Neural crest cell (in vitro differentiated cells): Measurements from ENCODE around the gene EIPR1. TPM values are rescaled to one million over a fixed set of nuclear protein-coding genes. Genes with fewer than 3 reads are reported as not detected.

Source experiments
- DNase-seq: peaks from one replicate; pipeline ENCODE4 v3.0.0; 2021; ENCODE audit warnings: low read depth, mixed read lengths, low spot score
- H3K27ac Mint-ChIP-seq: one replicate; pipeline ENCODE4 v1.8.0; 2021; ENCODE audit warnings: mild to moderate bottlenecking, mixed read lengths; ENCODE audit not compliant: unreplicated experiment
- H3K27me3 Mint-ChIP-seq: 2 replicates; pipeline ENCODE4 v1.8.0; 2021; ENCODE audit warnings: low read depth, mild to moderate bottlenecking, mixed read lengths
- H3K36me3 Mint-ChIP-seq: 2 replicates; pipeline ENCODE4 v1.8.0; 2021; ENCODE audit warnings: low read depth, mild to moderate bottlenecking, mixed read lengths
- H3K4me1 Mint-ChIP-seq: 2 replicates; pipeline ENCODE4 v1.8.0; 2021; ENCODE audit warnings: mixed read lengths
- H3K4me3 Mint-ChIP-seq: one replicate; pipeline ENCODE4 v1.8.0; 2021; ENCODE audit warnings: mild to moderate bottlenecking, mixed read lengths
- H3K9me3 Mint-ChIP-seq: 2 replicates; pipeline ENCODE4 v1.8.0; 2021; ENCODE audit warnings: mixed read lengths
- CTCF ChIP-seq: fragments of 200-600 bp; sonication (generic); conservative IDR thresholded peaks from 2 replicates; pipeline ENCODE4 v1.5.0; 2021; ENCODE audit warnings: antibody characterized with exemption, mild to moderate bottlenecking
- total RNA-seq: library from RNA; stranded (reverse); gene quantifications from 2 replicates; pipeline ENCODE4 v1.2.1, GENCODE V29; 2021

The EIPR1 gene
- total RNA-seq, 1 donor from 2014 or later, result 33.0 TPM

GRCh38 chr2:3422161-3422779, 44.7 kb upstream of the EIPR1 start:
- Mint-ChIP-seq H3K9me3 (no peaks in the 10 kb centered on the region), H3K36me3 (peaks cover 10% of the 10 kb centered on the region), H3K27ac (no peak overlapping the region), H3K27me3 (no peaks in the 10 kb centered on the region), H3K4me3 (no peak overlapping the region), H3K4me1 (no peaks in the 10 kb centered on the region)
- no peak for TF ChIP-seq CTCF
- no peak for DNase-seq

GRCh38 chr2:3421580-3421979, 44.0 kb upstream of the EIPR1 start:
- Mint-ChIP-seq H3K36me3 (peaks cover 12% of the 10 kb centered on the region), H3K4me1 (no peaks in the 10 kb centered on the region), H3K4me3 (no peak overlapping the region), H3K9me3 (no peaks in the 10 kb centered on the region), H3K27ac (no peak overlapping the region), H3K27me3 (no peaks in the 10 kb centered on the region)
- DNase-seq, result no peak
- TF ChIP-seq CTCF, result no peak

GRCh38 chr2:3420769-3421397, 43.3 kb upstream of the EIPR1 start:
- no peaks in the 10 kb centered on the region for H3K27me3 Mint-ChIP-seq
- H3K9me3 Mint-ChIP-seq, result no peaks in the 10 kb centered on the region
- no peak overlapping the region for H3K4me3 Mint-ChIP-seq
- peaks cover 12% of the 10 kb centered on the region for H3K36me3 Mint-ChIP-seq
- no peaks in the 10 kb centered on the region for H3K4me1 Mint-ChIP-seq
- TF ChIP-seq CTCF, result no peak
- DNase-seq, result no peak
- H3K27ac Mint-ChIP-seq, result peak overlapping the region; percentile 6

GRCh38 chr2:3420076-3420768, 42.6 kb upstream of the EIPR1 start:
- DNase-seq, result no peak
- peak overlapping the region; percentile 40 for H3K27ac Mint-ChIP-seq
- H3K4me3 Mint-ChIP-seq, result no peak overlapping the region
- peaks cover 12% of the 10 kb centered on the region for H3K36me3 Mint-ChIP-seq
- H3K27me3 Mint-ChIP-seq, result no peaks in the 10 kb centered on the region
- no peak for TF ChIP-seq CTCF
- no peaks in the 10 kb centered on the region for H3K4me1 Mint-ChIP-seq
- no peaks in the 10 kb centered on the region for H3K9me3 Mint-ChIP-seq

GRCh38 chr2:3418766-3419404, 41.3 kb upstream of the EIPR1 start:
- H3K4me1 Mint-ChIP-seq, result no peaks in the 10 kb centered on the region
- no peak for DNase-seq
- no peak for TF ChIP-seq CTCF
- H3K4me3 Mint-ChIP-seq, result no peak overlapping the region
- H3K27ac Mint-ChIP-seq, result peak overlapping the region; percentile 83
- no peaks in the 10 kb centered on the region for H3K9me3 Mint-ChIP-seq
- no peaks in the 10 kb centered on the region for H3K27me3 Mint-ChIP-seq
- peaks cover 12% of the 10 kb centered on the region for H3K36me3 Mint-ChIP-seq
